ENCODE measurements around the gene PRRT4. TPM values are rescaled to one million over a fixed set of nuclear protein-coding genes. Genes with fewer than 3 reads are reported as not detected.

PRRT4 gene
- total RNA-seq (2022; extraction: Qiagen RNA extraction; ENCODE audit: low read depth) = 0.19 to 0.43 TPM (median 0.37 TPM) in 5 replicates

DNA sequence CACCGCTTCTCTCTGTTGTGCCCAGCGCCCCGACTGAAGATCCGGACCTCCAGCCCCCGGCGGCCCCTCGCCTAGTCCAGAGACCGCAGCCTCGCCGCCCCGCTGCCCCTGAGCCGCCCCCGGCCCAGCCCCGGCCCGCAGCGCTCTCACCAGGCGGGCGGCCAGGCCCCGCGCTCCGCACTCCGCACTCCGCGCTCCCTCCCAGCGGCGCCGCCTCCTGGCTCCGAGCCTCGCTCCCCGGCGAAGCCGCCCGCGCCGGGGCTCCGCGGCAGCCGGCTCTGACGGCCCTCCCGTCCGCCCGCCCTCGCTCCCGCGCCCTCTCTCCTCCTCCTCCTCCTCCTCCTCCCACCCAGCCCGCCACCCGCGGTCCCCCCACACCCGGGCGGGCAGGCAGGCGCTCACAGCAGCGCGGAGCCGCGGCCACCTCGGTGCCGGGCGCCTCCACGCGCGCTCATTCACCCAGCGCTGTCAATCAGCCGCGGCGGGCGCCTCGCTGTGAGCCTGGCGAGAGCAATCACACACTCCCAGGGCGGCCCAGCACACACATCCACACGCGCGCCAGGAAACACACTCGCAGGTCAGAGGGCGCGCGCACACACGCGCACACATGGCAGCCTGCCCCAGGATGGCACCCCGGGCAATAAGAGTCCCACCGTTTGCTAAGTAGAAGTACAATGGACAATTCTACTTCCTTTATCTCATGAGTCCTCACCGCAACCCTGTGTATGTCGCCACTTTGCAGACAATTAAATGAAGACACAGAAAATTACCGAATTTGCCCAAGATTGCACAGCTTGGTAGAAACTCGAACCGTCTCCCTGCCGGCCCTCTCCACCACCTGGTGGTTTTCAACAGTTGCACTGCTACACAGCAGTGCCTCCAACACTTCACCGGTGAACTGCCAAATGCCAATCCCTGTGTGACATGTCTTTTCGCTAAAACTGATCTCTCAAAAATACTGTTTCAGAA is at the start of gene PRRT4:
Gene PRRT4 (minus strand): TSS at position 280 of the 969 bp plus-strand sequence.

DNA sequence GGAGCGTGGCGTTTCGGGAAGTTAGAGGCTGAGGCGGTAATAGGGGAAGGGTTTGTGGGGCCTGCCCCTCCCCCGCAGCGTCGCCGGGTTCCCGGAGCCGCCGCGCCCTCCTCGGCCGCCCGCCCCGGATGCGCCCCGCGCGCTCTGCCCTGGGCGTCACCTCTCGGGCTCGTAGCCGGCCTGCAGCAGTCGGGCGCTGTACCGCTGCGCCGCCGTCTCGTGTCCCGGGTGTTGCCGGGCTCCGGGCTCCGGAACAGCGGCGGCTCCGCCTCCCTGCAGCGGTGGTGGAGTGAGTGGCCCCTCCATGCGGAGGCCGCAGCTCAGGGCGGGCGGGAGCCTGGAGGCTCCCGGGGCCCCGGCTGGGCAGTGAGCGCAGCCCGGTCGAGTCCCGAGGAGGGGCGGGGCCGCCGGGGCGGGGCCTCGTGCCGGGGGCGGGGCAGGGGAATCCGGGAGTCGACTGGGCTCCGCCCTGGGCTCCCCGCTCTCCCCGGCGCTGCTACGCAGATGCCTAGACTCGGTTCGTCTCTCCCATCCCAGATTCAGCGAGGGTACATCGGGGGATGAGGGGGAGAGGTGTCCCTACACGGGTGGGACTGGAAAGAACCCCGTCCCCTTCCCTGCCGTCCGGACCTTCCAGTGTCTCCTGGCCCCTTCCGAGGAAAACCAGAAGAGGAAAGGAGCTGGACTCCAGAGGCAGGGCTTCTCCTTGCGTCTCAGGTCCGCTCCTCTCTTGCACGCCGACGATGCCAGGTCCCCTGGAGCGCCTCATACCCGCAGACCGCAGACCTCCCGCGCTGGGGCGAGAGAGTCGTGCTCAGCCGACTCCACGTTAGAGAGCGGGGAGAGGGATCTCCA is 48.3 kb upstream of the PRRT4 start, which contains the start of gene IMPDH1:
Gene IMPDH1 (minus strand): TSS at position 387 of the 855 bp plus-strand sequence. CDS start 81 bp downstream, at position 306.

DNA sequence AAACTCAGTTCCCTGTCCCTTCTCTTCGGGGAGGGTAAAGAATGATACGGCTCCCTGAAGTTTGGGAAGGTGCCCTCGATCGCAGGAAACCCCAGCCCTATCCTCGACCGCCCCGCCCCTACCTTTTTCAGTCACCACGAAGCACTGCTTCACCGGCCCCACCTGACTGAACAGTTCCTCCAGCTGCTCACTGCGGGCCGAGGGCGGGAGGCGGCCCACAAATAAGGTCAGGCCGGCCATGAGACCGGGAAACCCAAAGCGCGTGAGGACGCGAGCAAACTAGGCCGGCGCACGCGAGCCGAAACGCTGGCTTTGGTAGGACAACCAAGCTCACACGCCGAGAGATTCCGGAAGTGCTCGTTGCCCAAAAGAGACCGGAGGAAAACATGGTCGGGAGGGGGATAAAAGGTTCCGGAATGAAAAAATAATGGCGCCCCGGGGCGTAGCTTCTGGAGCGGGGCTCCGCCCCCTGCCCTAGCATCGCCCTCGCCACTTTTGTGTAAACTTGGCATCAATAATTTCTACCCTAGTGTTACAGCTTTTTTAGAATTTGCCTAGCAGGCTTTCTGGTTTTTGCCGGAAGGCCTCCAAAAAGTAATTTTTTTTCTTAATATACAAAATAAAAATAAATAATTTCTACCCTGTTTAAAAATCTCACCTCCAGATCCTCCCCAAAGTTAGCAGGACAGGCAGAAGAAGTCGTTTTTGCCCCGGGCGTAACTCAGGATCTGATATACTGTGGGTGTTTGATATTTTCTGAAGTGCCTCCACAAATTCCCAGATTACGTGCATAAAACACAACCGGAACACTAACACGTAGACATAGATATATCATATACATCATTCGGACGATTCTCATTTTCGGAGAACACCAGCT is 17.7 kb downstream of the PRRT4 start, which contains the start of gene RBM28:
Gene RBM28 (minus strand): TSS at position 355 of the 877 bp plus-strand sequence. CDS start 115 bp downstream, at position 240.

Other genes starting within 250 kb of the PRRT4 start
- gene LEP, start 120.4 kb downstream of the PRRT4 start, total RNA-seq (2022; extraction: Qiagen RNA extraction; ENCODE audit: low read depth) = not detected in 5 replicates
- gene RBM28, start 17.8 kb downstream of the PRRT4 start, total RNA-seq (2022; extraction: Qiagen RNA extraction; ENCODE audit: low read depth) = 58.1 to 64.3 TPM (median 59.3 TPM) in 5 replicates
- gene IMPDH1, start 48.3 kb upstream of the PRRT4 start, total RNA-seq (2022; extraction: Qiagen RNA extraction; ENCODE audit: low read depth) = 76.1 to 93.1 TPM (median 88.5 TPM) in 5 replicates
- gene HILPDA, start 94.2 kb upstream of the PRRT4 start, total RNA-seq (2022; extraction: Qiagen RNA extraction; ENCODE audit: low read depth) = 18.0 to 22.9 TPM (median 22.3 TPM) in 5 replicates
- 20.1 to 29.7 TPM (median 26.5 TPM) in 5 replicates for gene METTL2B, start 115.1 kb upstream of the PRRT4 start, total RNA-seq (2022; extraction: Qiagen RNA extraction; ENCODE audit: low read depth)

All from A549 treated with DMSO at 1 μM for 4 hours (cell line).